ENCODE results near the gene P4HA3.

Gene P4HA3

DNA sequence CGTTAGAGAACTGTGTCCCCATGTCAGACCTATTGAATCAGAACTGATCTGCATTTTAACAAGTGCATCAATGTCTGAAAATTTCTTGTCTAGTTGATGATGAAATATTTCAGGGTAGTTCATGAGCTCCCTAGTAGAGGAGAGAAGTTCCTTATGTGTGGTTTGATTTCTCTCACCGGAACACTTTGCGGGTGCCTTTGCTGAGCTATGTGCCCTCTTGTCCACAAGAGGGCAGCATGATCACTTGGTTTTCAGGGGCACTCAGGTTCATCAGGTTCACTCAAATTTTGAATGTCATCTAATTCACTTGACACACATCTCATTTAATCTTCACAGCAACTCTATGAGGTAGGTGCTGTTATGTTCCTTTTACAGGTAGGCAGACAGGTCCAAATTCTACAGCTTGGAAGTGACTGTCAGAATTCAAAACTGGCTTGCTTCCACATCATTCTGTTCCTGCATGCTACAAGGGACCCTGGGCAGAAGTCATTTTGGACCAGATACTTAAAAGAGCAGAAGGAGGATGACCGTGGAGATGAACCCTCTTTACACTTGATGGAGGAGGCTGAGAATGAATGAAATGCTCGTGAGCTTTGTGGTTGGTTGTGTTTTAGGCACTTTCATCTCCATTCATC lies 55.6 kb downstream of the P4HA3 start:
- Histone ChIP-seq H3K4me3 (no peak overlapping the region), H3K9ac (no peak overlapping the region), H4K20me1 (no peaks in the 10 kb centered on the region), H3K27ac (no peak overlapping the region), H3K4me2 (no peak overlapping the region), H3K36me3 (peaks cover 41 to 63% (median 53%) of the 10 kb centered on the region in 11 experiments), H3K27me3 (no peaks in the 10 kb centered on the region), H3K4me1 (no peaks in the 10 kb centered on the region), H3K9me3 (replicated peaks in 1 of 11) (peaks cover 3 to 9% (median 5%) of the 10 kb centered on the region in 11 experiments)
- TF ChIP-seq Cebpa-rat (IDR thresholded peaks at IDR 0.05): no peak

DNA sequence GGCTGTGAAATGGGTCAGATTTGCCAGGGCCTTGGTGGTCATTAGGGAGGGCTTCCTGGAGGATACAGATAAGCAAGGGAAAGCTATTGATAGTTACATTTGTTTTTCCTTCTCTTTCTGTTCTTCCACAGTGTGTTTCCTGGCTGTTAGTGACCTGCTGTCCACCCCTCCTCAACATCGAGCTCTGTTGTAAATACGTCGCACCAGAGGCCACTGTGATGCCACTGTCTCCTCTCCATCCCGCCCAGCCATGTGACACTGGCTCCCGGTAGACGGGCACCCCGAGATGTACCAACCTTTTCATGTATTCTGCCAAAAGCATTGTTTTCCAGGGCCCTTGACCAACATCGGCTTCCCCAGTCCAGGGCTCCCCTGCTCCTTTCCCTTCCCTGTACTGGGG lies 58.1 kb downstream of the P4HA3 start:
- H3K36me3 ChIP-seq: peaks cover 66 to 88% (median 77%) of the 10 kb centered on the region in 11 experiments

DNA sequence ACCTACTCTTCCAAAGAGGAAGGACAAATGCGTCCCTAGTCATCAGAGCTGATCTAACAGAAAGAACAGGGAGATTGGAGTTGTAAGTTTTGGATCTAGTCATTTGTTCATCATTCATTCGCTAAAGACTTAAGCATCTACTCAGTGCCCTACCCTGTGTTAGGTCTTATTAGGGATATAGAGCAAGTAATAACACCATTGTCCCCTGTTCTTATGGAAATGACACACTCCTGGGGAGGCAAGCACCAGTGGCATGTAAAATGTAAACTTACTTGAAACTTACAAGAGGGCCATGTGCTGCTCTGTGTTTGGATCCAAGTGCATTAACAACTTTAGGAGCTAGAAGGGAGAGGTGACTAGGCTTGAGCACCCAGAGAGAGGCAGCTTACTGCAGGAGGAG lies 61.9 kb downstream of the P4HA3 start:
- H3K9me3 ChIP-seq (replicated peaks in 1 of 11): no peaks in the 10 kb centered on the region
- no peak for TF ChIP-seq Cebpa-rat (IDR thresholded peaks at IDR 0.05)
- no peak overlapping the region for H3K4me2 ChIP-seq
- H3K9ac ChIP-seq: no peak overlapping the region
- H4K20me1 ChIP-seq: no peaks in the 10 kb centered on the region
- H3K4me3 ChIP-seq: no peak overlapping the region
- no peak overlapping the region for H3K27ac ChIP-seq
- H3K27me3 ChIP-seq: no peaks in the 10 kb centered on the region
- peaks cover 92 to 100% (median 96%) of the 10 kb centered on the region in 11 experiments for H3K36me3 ChIP-seq
- no peaks in the 10 kb centered on the region for H3K4me1 ChIP-seq

More for the DNA sequence above, 58.1 kb downstream of the P4HA3 start:
- TF ChIP-seq Cebpa-rat (IDR thresholded peaks at IDR 0.05): no peak
- Histone ChIP-seq H4K20me1 (no peaks in the 10 kb centered on the region), H3K4me2 (no peak overlapping the region), H3K4me3 (no peak overlapping the region), H3K27ac (no peak overlapping the region), H3K4me1 (no peaks in the 10 kb centered on the region), H3K27me3 (no peaks in the 10 kb centered on the region), H3K9me3 (replicated peaks in 1 of 11) (no peaks in the 10 kb centered on the region), H3K9ac (peak overlapping the region in 1 of 11 experiments; percentile 12; a peak in 1 of 22 replicates)

DNA sequence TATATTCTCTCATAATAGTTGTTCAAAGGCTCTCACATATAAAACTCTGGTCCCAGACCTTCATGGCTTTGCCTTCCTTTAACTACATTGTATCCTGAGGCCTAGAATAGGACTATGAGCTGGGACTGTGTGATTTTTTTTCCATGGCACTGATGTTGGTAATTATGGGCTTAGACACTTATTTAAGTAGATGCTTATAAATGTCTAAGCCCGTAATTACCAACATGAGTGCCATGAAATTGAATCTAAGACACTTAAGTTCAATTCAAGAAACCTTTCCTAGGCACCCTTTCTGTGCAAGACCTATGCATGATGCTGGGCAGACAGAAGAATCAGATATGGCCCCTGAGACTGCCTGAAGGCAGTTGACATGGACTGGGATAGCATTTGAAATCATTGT lies 63.0 kb downstream of the P4HA3 start:
- Histone ChIP-seq H3K9ac (no peak overlapping the region), H4K20me1 (no peaks in the 10 kb centered on the region), H3K4me1 (no peaks in the 10 kb centered on the region), H3K9me3 (replicated peaks in 1 of 11) (no peaks in the 10 kb centered on the region), H3K36me3 (peaks cover 89 to 100% (median 95%) of the 10 kb centered on the region in 11 experiments), H3K4me3 (no peak overlapping the region), H3K4me2 (no peak overlapping the region), H3K27me3 (no peaks in the 10 kb centered on the region), H3K27ac (no peak overlapping the region)
- TF ChIP-seq Cebpa-rat (IDR thresholded peaks at IDR 0.05): no peak

DNA sequence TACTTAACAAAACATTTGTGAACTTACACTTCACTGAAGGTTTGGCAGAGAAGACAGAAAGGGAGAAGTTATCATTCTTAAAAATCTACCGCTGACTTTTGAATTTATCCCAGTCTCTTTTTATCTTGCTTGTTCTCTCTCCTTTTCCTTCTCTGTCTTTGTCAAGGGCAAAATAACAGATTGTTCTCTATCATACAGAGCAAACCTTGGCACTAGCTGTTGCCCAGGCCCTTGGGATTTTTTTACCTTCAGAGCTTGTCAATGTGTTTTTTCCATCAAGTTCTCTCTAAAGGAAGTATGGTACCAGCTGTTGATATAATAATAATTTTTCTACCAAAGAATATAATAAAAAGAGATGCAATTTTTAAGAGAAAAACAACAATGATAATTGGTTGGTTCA lies 73.2 kb downstream of the P4HA3 start:
- H3K4me2 ChIP-seq: no peak overlapping the region
- no peaks in the 10 kb centered on the region for H3K27me3 ChIP-seq
- H3K9ac ChIP-seq: no peak overlapping the region
- peaks cover 84 to 100% (median 96%) of the 10 kb centered on the region in 11 experiments for H3K36me3 ChIP-seq
- TF ChIP-seq Cebpa-rat (IDR thresholded peaks at IDR 0.05): no peak
- no peak overlapping the region for H3K27ac ChIP-seq
- H3K4me1 ChIP-seq: no peaks in the 10 kb centered on the region
- H3K4me3 ChIP-seq: no peak overlapping the region
- H4K20me1 ChIP-seq: no peaks in the 10 kb centered on the region
- no peaks in the 10 kb centered on the region for H3K9me3 ChIP-seq (replicated peaks in 1 of 11)

DNA sequence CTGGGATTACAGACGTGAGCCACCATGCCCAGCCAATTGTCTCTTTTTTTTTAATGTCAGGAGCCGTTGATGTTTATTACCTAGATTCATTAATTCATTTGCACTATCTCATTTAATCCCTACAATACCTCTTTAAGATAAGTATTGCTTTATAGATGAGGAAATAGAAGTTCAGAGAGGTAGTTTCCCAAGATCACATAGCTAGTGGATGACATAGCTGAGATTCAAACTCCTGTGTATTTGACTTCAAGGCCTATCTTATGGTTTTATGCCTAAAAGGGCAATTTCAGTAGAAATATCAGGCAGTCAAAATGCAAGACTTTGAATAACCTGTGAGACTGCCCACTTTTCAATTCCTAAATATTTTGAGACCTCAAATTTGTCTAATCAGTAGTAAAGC lies 73.9 kb downstream of the P4HA3 start:
- Histone ChIP-seq H3K9me3 (replicated peaks in 1 of 11) (no peaks in the 10 kb centered on the region), H3K27ac (no peak overlapping the region), H3K4me2 (no peak overlapping the region), H3K4me3 (no peak overlapping the region), H3K27me3 (no peaks in the 10 kb centered on the region), H4K20me1 (no peaks in the 10 kb centered on the region), H3K9ac (no peak overlapping the region), H3K36me3 (peaks cover 86 to 100% (median 97%) of the 10 kb centered on the region in 11 experiments), H3K4me1 (no peaks in the 10 kb centered on the region; a peak in 1 of 20 replicates)
- TF ChIP-seq Cebpa-rat (IDR thresholded peaks at IDR 0.05): no peak

DNA sequence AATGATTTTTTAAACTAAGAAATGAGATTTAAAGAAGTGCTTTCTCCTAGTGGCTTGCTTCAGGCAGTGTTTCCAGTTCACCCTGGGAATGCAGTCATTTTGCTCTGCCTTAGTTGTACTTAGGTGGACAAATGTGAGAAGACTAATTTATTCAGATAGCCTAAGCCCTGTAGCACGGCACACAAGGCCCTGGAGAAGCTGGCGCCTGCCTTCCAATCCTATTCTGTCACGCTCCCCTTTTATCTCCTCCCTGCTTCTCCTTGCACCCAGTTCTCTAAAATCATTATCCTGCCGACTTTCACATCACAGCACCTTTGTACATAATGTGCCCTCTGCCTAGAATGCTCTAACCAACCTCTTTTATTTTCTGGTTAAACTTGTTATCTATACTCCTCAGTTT lies 76.3 kb downstream of the P4HA3 start:
- H3K36me3 ChIP-seq: peaks cover 89 to 100% (median 99%) of the 10 kb centered on the region in 11 experiments
- H4K20me1 ChIP-seq: no peaks in the 10 kb centered on the region
- no peak overlapping the region for H3K4me3 ChIP-seq

DNA sequence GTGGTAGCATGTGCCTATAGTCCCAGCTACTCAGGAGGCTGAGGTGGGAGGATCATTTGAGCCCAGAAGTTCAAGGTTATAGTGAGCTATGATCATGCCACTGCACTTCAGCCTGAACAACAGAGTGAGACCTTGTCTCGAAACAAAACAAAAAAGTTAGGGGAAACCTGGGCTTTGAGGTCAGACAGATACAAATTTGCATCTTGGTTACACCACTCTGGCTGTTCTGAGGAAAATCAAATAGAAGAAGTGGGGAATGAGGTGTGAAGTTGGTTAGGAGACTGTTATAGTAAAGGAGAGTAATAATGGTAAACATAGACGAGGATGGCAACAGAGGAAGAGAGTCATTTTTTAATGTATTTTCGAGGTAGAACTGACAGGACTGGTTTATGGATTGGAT lies 77.8 kb downstream of the P4HA3 start:
- H3K9me3 ChIP-seq (replicated peaks in 1 of 11): no peaks in the 10 kb centered on the region
- no peaks in the 10 kb centered on the region for H3K27me3 ChIP-seq
- TF ChIP-seq Cebpa-rat (IDR thresholded peaks at IDR 0.05): no peak
- peaks cover 79 to 99% (median 96%) of the 10 kb centered on the region in 11 experiments for H3K36me3 ChIP-seq
- no peak overlapping the region for H3K27ac ChIP-seq
- H4K20me1 ChIP-seq: no peaks in the 10 kb centered on the region
- H3K9ac ChIP-seq: no peak overlapping the region
- peaks cover 0 to 3% (median 0%) of the 10 kb centered on the region in 10 experiments; a peak in 2 of 20 replicates for H3K4me1 ChIP-seq
- no peak overlapping the region for H3K4me2 ChIP-seq
- H3K4me3 ChIP-seq: no peak overlapping the region

More for the DNA sequence above, 76.3 kb downstream of the P4HA3 start:
- H3K27ac ChIP-seq: no peak overlapping the region
- no peaks in the 10 kb centered on the region for H3K9me3 ChIP-seq (replicated peaks in 1 of 11)
- no peak for TF ChIP-seq Cebpa-rat (IDR thresholded peaks at IDR 0.05)
- no peaks in the 10 kb centered on the region for H3K27me3 ChIP-seq
- H3K4me2 ChIP-seq: no peak overlapping the region
- no peak overlapping the region for H3K9ac ChIP-seq
- peaks cover 0 to 3% (median 0%) of the 10 kb centered on the region in 10 experiments; a peak in 2 of 20 replicates for H3K4me1 ChIP-seq

DNA sequence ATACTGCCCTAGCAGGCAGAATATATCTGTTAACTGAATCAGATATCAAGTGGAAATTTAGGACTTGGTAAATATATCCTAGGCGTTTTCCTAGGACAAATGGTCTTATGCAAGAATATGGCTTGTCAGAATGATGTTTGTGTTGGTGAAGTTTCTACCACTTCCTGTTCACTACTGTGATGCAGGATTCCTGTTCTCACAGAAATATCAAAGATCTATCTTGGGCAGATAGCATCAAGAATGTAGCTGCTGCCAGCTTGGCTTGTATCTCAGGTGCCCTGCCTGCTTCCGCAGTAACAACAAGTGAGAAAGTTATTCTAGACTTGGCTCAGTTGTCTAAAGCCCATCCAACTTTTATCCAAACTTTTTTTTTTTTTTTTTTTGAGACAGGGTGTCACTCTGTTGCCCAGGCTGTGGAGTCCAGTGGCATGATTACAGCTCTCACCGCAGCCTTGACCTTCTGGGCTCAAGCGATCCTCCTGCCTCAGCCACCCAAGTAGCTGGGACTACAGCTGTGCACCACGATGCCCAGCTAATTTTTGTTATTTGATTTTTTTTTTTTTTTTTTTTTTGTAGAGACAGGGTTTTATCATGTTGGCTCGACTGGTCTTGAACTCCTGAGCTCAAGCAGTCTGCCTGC lies 79.0 kb downstream of the P4HA3 start:
- Histone ChIP-seq H4K20me1 (no peaks in the 10 kb centered on the region), H3K27ac (no peak overlapping the region), H3K9me3 (replicated peaks in 1 of 11) (no peaks in the 10 kb centered on the region), H3K4me1 (peaks cover 0 to 3% (median 0%) of the 10 kb centered on the region in 10 experiments; a peak in 2 of 20 replicates), H3K4me3 (no peak overlapping the region), H3K27me3 (no peaks in the 10 kb centered on the region), H3K36me3 (peaks cover 67 to 96% (median 87%) of the 10 kb centered on the region in 11 experiments), H3K9ac (no peak overlapping the region), H3K4me2 (0 out of 22 replicates have a peak overlapping the region, but pooled peaks of 1 of the 11 experiments have one; percentile 7)
- TF ChIP-seq Cebpa-rat (IDR thresholded peaks at IDR 0.05): no peak
